ENCODE data around the gene PHACTR4. TPM values are rescaled to one million over a fixed set of nuclear protein-coding genes. Genes with fewer than 3 reads are reported as not detected.
"Not testable (repeated sequence)": the region's sequence is repeated elsewhere in the genome, so short reads cannot be mapped to it uniquely, and the experiment has no call there.

Gene PHACTR4
- total RNA-seq = 33.0 TPM

GRCh38 chr1:28369371-28370238 is at the start of gene PHACTR4:
PHACTR4 (plus strand) TSS chr1:28369740; CDS start chr1:28407448, 37,708 bp downstream.
- DNase-seq (ENCODE audit: low spot score in 2 of 2) = peak; percentile 59 to 94
- peak within 1 kb of the TSS; percentile 92 to 94 for H3K27ac ChIP-seq
- H3K4me1 ChIP-seq = peaks cover 8 to 17% of the 10 kb centered on the region in 2 donors
- H3K9me3 ChIP-seq = no peaks in the 10 kb centered on the region
- intact Hi-C loops (cut with DNase I) = loop anchor here (1.0 to 5.0 kb wide), 4 partner anchors 42 to 135 kb away; partner anchors contain the start of gene MED18
- no peak for TF ChIP-seq CTCF (IDR thresholded peaks at IDR 0.05)
- H3K4me3 ChIP-seq = peak within 1 kb of the TSS; percentile 86 to 89
- no peaks in the 10 kb centered on the region for H3K27me3 ChIP-seq
- H3K36me3 ChIP-seq = no peaks in the 10 kb centered on the region

DNA sequence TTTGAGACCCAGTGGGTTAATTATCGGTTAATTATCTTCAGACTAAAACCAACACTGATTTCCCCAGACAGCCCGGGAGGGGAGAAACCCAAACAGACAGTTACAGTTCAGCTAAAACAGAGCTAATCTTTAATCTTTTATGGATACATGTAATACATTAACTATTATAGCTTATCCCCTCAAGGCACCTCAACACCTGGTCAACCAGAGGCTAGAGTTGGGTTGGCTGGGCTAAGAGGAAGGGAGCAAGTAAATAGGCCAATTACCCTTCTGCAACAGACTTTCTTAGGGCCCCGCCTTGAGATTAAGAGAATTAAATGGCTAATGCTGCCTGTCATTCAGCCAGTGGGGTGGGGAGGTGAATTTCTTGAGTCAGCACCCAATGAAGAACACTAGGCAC is 47.3 kb upstream of the PHACTR4 start:
- no peak for DNase-seq (ENCODE audit: low spot score in 2 of 2)
- intact Hi-C loops (cut with DNase I) = no loop called here
- Histone ChIP-seq H3K4me1 (no peaks in the 10 kb centered on the region), H3K4me3 (no peak overlapping the region), H3K27ac (no peak overlapping the region), H3K27me3 (no peaks in the 10 kb centered on the region), H3K9me3 (no peaks in the 10 kb centered on the region), H3K36me3 (no peaks in the 10 kb centered on the region)
- TF ChIP-seq CTCF (IDR thresholded peaks at IDR 0.05) = no peak

- H3K27me3 ChIP-seq = no peaks in the 10 kb centered on the region
- no peak overlapping the region for H3K27ac ChIP-seq
- DNase-seq (ENCODE audit: low spot score in 2 of 2) = no peak
- H3K4me3 ChIP-seq = no peak overlapping the region
- H3K9me3 ChIP-seq = no peaks in the 10 kb centered on the region
- H3K4me1 ChIP-seq = peaks cover 0 to 3% of the 10 kb centered on the region in 2 donors
- no peak for TF ChIP-seq CTCF (IDR thresholded peaks at IDR 0.05)
- intact Hi-C loops (cut with DNase I) = no loop called here
- H3K36me3 ChIP-seq = no peaks in the 10 kb centered on the region
Measured at GRCh38 chr1:28323720-28324119, 45.8 kb upstream of the PHACTR4 start.

GRCh38 chr1:28326515-28326914 is 43.0 kb upstream of the PHACTR4 start:
- H3K4me3 ChIP-seq = no peak overlapping the region
- H3K27me3 ChIP-seq = no peaks in the 10 kb centered on the region
- H3K27ac ChIP-seq = no peak overlapping the region
- no peaks in the 10 kb centered on the region for H3K9me3 ChIP-seq
- DNase-seq (ENCODE audit: low spot score in 2 of 2) = no peak
- peaks cover 2 to 10% of the 10 kb centered on the region in 2 donors for H3K4me1 ChIP-seq
- peaks cover 0 to 4% of the 10 kb centered on the region in 2 donors for H3K36me3 ChIP-seq
- intact Hi-C loops (cut with DNase I) = loop anchor here (5.0 kb wide), 2 partner anchors 41 to 181 kb away; partner anchors contain the start of genes PHACTR4 and RCC1
- no peak for TF ChIP-seq CTCF (IDR thresholded peaks at IDR 0.05)

DNA sequence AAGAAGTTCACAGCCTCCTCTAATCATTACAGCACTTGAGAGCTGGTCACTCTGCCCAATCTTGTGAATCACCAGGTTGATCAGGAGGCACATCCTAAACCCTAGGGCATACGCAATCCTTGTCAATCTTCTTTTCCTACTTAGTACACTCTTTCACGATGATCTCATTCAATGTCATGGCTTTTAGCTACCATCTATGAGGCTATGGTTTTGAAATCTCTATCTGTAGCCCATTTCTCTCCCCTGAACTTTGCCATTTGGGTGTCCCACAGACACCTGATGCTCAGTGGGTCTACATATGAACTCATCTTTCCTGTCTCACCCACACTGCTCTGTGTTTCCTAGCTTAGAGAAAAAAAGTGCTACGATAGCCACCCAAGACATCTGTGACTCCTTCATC is 42.6 kb upstream of the PHACTR4 start:
- H3K27ac ChIP-seq = no peak overlapping the region
- H3K27me3 ChIP-seq = no peaks in the 10 kb centered on the region
- H3K4me1 ChIP-seq = peaks cover 2 to 10% of the 10 kb centered on the region in 2 donors
- intact Hi-C loops (cut with DNase I) = loop anchor here (5.0 kb wide), 2 partner anchors 40 to 180 kb away; partner anchors contain the start of genes PHACTR4 and RCC1
- no peak overlapping the region for H3K4me3 ChIP-seq
- H3K9me3 ChIP-seq = no peaks in the 10 kb centered on the region
- TF ChIP-seq CTCF (IDR thresholded peaks at IDR 0.05) = no peak
- no peak for DNase-seq (ENCODE audit: low spot score in 2 of 2)
- peaks cover 1 to 8% of the 10 kb centered on the region in 2 donors for H3K36me3 ChIP-seq

DNA sequence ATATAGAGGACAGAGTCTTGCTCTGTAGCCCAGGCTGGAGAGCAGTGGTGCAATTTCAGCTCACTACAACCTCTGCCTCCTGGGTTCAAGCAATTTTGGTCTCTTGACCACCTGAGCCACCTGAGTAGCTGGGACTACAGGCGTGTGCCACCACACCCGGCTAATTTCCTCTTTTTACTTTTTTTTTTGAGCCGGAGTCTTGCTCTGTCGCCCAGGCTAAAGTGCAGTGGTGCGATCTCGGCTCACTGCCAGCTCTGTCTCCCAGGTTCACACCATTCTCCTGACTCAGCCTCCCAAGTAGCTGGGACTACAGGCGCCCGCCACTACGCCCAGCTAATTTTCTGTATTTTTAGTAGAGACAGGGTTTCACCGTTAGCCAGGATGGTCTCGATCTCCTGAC is 42.1 kb upstream of the PHACTR4 start:
- intact Hi-C loops (cut with DNase I) = loop anchor here (5.0 kb wide), 2 partner anchors 40 to 180 kb away; partner anchors contain the start of genes PHACTR4 and RCC1
- H3K9me3 ChIP-seq; H3K27ac ChIP-seq; H3K27me3 ChIP-seq; DNase-seq (ENCODE audit: low spot score in 2 of 2); H3K4me3 ChIP-seq: not testable (repeated sequence)
- H3K4me1 ChIP-seq = peaks cover 2 to 10% of the 10 kb centered on the region in 2 donors
- H3K36me3 ChIP-seq = peaks cover 2 to 12% of the 10 kb centered on the region in 2 donors
